SKM-1 (cell line): Measurements from ENCODE around the gene AFF3.
"Not testable (repeated sequence)": the region's sequence is repeated elsewhere in the genome, so short reads cannot be mapped to it uniquely, and the experiment has no call there.

Experiments used
- DNase-seq: peaks from one replicate; lab custom pipeline; 2025; ENCODE audit not compliant: unreplicated experiment; lab: John Stamatoyannopoulos, UW

Gene AFF3

DNA sequence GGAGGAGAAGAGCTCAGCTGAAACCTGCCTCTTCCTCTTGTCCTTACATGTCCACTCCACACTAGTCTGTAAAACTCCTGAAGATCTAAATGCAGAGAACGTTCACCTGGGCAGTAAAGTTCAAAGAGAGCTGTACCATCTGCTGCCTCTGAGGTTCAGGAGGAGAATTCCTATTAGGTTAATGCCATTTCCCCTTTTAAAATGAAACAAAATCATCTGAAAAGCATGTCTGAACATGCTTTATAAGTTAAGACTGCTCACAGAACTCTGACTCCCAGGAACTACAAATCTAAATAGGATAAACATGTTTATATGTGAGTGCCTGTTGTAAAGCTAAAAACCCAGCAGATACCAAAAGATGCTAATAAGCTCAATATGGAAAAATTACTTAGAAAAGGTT lies 164.4 kb downstream of the AFF3 start:
- DNase-seq: no peak

DNA sequence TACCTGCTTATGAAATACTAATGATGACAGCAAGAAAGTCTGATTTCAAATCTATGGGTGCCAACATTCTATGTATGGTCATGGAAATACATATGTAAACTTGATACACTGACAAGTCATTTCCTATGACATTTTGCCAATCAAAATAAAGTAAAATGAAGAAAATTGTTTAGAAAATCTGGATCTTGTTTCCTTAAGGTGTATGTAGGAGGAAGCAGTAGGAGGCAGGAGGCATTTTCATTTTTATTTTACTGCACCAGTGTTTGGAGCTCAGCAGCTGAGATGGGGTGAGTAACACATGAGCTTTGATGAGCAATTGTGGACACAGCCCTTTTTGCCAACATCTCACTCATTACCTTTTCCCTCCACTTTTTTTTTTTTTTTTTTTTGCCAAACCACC lies 167.0 kb downstream of the AFF3 start:
- no peak for DNase-seq

DNA sequence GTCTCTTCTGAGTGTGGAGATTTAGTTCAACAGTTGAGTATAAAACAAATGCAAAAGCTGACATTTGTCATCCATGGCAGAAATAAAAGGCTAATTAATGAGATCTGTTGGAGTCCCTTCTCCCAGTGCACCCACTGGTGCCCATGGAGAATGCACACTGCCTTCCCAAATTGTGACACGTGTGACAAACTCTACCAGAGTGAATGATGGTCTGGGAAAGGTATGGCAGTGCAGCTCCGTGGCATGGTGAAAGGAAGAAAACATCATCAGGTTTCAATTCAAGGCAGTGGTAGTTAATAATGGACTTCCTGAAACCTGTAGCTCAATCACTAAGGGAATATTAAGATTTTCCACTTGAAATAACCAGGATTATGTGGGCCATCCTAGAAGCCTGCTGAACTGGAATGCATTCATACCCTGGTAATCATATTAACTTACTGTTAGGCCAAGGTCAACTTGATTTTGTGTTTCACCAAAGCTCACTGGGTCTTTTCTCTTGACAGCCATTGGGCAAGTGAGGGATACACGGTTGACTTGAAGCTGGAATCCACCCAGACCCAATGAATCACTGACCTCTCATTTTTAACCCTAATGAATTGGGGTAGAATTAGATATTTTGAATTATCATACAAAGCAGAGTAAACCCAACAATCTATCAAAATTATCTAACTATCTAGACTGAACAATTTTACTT lies 167.6 kb downstream of the AFF3 start:
- DNase-seq: no peak

DNA sequence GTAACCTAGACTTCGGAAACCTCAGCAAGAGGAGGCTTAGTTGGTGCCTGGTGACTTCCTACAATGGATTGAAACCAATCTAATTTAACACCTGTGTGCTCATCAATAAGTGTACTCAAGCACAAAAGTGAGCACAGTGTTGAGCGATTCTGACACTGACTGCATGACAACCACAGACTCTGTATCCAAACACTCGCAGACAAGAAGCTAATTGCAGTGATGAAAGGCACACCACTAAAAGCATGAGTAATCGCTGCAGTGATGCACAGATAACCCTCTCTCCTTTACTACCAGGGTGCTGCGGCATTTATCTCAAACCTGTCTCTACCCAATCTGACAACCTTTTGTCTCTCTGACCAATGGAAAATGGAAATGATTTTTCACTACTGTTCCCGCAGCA lies 168.1 kb downstream of the AFF3 start:
- DNase-seq: no peak

DNA sequence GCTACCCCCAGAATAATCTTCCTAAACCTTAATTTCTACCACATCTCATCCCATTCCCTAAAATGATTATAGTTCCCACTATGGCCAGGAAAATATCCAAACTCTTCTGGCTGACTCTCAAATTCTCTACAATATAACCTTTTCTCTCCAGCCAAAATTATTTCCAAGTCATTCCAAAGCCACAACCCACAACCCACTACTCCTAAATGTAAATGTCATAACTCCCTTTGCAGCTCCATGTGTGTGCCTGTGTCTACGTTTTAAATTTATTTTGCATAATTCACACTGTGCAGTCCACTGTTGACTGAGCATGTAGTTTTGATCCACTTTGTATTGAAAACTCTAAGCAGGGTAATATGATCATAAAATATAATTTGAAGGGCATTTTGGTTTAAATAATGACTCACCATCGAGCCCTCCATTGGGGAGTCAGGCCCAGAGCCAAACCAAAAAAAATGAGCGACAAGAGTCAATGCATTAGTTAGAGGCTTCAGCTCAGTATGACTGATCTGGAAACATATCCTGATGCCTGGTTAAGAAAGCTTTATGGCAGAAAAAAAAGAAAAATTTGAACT lies 171.0 kb downstream of the AFF3 start:
- DNase-seq: no peak

DNA sequence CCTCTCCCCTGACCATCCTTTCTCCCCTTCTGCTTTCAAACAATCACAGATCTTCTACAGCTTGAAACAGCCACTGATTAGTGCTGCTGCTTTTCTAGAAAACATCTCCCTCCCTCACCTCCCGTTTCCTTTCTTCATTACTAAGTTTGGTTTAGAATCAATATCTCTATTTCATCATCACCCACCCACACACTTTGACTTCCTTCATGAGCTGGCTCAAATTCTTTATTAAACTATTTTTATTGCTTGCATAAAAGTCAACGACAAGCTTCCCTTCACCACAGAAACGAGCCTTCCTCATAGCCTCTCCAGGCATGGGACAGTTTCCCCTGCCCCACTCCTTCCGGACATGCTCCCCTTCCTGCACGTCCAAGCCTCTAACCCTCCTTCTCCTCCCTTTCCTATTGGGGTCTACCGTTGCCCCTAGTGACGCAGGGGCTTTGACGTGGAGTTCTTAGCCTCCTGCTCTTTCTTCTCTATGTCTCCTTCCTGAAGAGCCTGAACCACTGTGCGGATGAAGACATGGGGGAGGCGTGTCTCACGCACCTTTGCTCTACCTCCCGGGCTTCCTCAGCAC lies 172.0 kb downstream of the AFF3 start:
- DNase-seq: no peak

DNA sequence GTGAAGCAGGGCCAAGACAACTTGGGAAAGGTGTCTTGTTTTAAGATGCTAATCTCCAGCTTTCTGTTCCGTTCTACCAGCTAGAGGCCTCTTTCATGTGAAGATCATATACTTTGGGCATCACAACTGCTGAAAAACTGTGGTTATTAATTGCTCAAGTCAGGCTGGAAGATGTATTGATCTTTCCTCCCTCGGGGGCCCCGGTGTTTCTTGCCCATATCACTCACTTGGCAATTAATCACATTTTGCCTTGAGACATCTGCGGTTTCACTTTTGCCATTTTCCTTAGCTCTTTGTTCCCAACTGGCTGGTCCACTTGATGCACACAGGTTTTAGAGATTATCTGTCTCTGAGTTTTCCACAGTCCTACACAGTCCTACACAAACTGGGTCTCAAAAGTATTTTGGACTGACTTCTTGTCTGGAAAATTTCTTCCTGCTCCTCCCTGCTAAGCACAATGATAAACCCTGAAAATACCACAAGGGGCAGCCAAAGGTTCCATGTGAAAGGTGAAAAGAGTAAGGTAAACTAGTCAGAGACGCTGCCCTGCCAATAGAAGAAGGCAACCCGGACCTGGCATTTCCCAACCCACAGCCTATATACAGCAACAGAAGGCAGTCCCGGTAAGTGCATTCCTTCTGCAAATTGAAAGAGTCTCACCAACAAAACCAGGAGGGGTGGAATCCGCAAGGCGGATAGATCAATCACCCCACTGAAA lies 181.0 kb downstream of the AFF3 start:
- no peak for DNase-seq

DNA sequence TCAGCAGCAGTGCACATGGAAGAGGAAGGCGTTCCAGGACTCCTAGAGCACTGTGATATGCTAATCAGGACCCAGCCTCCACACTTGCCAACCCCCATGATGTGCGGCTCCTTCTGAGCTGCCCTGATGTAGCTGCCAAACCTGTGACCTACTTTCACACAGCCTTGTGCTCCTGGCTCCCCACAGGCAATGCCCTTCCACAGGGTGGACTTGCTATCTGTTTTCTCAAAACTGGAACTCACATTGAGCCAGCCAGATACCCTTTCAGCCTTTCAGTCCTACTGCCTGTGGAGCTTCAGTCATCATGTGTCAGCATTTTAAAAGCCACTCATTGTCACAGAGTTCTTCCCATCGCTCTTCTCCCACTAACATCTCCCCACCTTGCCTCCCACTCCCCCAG lies 181.6 kb downstream of the AFF3 start:
- no peak for DNase-seq

DNA sequence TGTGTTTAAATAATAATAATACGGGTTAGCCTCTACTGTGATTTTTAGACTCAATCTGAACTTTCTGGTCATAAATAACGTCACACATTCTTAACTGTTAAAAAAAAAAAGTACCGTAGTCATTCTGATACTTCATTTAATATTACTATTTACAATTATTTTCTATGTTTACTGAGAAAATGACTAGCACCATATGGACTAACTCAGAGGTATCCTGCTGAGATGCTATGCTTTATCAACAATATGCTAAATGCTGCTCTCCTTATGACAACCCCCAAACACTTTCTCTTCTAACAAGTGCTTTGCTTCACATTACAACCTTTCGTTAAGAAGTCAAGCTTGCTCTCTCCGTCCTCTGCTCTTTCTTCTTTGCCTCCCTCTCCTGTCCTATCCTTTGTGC lies 182.1 kb downstream of the AFF3 start:
- DNase-seq: no peak

DNA sequence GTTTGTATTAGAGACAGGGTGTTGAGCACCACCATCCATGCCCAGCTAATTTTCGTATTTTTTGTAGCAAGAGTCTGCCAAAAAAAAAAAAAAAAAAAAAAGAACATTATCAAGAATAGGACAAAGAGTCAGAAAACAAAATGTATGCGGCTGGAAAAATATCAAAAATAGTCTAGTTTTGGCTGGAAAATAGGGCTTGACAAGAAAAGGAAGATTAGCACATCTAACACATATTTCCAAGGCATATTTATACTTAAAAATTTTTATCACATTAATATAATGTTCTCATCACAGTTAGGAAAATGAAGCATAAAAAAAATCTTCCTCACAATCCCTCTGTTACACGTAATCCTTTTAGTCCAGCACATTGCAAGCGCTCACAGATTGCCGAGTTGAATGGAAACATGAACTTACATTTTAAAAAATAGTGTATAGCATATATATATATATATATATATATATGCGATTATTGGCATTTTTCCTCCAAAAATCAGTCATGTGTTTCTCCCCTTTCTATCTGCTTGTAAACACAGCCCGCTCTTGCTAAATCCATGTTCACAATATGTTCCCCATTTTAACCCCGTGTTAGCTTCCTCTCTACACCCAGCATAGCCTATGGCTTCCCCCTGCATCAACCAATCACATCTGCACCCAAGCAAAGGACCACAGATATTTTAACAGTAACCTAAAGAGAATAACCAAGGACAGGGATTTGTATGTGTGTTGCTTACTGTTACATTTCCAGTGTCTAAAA lies 183.0 kb downstream of the AFF3 start:
- no peak for DNase-seq

DNA sequence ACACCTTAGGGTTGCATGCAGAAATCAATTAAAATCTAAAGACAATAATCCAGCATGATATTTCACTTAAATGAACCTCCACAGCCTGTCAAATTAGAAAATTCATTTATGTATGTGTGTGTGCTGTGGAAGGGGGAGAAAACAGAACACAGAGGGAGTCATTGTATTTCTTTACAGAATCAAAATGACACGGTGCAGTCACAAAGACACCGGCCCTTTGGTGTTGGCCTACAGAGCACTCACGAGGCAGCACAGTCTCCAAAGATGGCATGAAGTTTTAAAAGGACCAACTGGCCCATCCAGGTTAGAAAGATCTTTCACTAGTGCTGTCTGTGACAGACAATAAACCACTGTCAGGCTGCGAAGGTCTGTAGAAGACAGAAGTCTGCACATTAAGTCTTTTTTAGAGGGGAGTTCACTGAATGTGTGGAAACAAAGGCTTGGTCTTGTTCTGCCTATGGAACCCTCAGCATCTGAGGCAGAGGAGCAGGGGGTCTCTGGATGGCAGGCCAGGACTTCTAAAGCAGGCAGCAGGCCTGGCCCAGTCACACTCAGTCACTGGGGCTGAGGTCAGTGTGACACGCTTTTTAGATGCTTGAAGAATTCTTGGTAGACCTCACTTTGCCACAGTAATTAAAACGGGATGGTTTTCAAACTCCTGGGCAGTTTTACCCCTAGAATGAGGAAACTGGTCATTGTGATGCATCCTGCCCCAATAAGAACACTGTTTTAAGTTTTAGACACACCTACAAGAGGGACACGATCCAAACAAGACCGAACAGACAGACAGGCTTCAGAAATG lies 184.9 kb downstream of the AFF3 start:
- no peak for DNase-seq

DNA sequence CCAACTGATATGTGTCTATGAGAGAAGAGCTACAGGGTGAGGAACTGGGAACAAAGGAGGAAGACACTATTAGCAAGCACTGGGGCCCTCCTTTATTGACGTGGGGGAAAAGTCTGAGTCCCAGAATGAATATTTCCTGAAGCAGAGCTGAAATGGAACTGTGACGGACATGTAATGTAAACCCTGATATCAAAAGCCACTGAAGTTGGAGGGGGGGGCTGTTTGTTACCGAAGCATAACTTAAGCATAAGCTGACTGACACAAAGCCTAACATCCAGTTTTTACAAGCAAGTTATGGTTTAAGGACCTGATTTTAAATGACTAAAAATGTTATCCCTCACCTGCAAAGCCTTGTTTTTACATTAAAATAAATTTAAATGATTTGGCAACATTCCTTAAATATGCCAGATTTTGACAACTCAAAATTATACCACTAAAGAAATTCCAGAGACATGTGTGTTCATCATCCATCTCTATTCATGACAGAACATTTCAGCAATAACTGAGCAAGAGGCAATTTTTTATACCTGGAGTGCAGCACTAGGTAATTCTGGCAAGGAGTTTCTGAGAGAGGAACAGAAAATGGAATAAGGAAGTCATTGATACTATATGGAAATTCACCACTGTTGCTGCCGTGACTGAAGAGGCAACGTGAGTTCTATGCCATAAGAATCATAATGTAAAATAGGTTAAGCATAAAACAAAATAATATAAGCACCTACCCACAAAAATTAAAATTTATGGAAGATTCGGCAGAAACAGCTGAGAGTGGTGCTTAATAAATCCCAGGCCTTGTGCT lies 186.0 kb downstream of the AFF3 start:
- DNase-seq: no peak

DNA sequence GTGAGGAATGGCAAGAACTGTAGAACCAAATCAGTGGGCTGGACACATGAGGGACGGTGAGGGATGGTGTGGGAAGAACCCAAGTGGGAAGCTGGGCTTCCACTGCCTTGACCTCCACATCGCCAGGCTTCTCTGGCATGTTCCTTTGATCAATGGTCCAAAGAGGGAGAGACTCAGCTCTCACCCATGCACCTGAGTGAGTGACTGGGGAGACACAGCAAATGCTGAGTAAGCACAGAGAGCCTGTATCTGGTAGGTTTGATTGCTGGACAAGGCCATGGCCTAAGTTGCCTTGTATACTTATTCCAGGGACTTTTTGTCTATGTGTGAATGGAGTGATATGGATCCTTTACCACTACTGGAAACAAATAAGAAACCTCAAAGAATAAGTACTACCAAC lies 188.6 kb downstream of the AFF3 start:
- DNase-seq: no peak

DNA sequence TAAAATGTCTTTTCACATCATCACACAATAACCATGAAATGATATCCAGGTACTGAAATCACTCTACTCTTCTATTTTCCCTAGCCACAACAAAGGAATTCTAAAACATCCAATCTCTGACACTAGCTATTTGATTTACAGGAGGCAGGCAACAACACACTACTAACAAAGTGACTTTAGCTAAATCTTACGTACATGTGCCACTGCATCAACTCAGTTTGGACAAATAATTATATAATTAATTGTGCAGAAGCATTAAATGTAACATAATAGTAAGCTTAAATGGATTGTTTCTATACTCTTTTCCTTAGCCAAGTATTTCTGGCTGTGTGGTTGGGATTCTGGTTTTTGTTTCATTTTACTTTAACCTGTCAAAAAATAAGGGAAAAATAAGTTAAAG lies 192.4 kb downstream of the AFF3 start:
- no peak for DNase-seq

DNA sequence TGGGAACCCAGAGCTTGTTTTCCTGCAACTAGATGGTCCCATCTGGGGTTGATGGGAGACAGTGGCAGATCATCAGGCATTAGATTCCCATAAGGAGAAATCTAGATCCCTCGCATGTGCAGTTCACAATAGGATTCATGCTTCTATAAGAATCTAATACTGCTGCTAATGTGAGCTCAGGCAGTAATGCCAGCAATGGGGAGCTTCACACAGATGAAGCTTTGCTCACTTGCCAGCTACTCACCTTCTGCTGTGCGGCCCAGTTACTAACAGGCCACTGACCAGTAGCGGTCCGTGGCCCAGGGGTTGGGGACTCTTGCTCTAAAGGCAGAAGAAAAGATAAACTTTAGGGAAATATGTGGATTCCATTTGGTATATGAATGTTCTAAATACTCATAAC lies 192.9 kb downstream of the AFF3 start:
- no peak for DNase-seq

DNA sequence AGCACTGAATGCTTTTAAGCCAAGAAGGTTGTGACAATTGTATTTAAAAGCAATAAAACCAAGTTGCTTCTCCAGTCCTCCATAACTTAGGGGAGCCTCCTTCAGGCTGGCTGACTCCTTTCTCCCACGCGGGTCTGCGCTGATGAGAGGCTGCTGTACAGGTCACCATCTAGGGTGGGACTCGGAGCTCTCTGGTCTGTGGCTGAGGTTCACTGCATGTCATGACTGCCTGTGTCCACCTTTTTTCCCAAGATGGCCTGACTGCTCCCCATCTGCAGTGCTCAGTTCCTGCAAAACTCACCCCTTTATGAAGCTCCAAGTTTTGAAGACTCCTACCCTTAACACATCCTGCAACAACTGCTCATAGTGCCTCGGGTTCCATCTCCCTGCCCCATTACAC lies 194.4 kb downstream of the AFF3 start:
- DNase-seq: no peak

DNA sequence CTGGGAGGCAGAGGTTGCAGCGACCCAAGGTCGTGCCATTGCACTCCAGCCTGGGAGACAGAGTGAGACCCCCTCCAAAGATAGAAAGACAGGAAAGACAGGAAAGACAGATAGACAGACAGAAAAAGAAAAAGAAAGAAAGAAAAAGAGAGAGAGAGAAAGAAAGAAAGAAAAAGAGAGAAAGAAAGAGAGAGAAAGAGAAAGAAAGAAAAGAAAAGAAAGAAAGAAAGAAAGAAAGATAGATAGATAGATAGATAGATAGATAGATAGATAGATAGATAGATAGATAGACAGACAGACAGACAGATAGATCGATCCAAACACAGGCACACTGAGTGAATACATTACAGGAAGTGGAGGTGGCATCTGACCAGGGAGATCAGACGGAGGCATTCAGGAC lies 195.0 kb downstream of the AFF3 start:
- DNase-seq: not testable (repeated sequence)

DNA sequence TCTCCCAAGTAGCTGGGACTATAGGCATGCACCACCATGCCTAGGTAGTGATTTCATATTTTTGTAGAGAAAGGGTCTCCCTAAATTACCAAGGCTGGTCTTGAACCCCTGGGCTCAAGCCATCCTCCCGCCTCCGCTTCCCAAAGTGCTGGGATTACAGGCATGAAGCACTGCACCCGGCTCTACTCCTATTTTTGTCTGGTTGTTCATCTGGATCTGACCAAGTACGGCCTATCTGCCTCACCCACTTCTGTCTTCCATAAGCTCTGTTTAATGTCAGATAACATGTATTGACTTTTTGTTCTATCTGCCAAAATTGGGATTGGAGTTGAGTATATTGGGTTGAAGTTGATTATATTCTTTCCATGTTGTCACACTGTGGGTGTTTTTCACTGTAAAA lies 198.4 kb downstream of the AFF3 start:
- no peak for DNase-seq

DNA sequence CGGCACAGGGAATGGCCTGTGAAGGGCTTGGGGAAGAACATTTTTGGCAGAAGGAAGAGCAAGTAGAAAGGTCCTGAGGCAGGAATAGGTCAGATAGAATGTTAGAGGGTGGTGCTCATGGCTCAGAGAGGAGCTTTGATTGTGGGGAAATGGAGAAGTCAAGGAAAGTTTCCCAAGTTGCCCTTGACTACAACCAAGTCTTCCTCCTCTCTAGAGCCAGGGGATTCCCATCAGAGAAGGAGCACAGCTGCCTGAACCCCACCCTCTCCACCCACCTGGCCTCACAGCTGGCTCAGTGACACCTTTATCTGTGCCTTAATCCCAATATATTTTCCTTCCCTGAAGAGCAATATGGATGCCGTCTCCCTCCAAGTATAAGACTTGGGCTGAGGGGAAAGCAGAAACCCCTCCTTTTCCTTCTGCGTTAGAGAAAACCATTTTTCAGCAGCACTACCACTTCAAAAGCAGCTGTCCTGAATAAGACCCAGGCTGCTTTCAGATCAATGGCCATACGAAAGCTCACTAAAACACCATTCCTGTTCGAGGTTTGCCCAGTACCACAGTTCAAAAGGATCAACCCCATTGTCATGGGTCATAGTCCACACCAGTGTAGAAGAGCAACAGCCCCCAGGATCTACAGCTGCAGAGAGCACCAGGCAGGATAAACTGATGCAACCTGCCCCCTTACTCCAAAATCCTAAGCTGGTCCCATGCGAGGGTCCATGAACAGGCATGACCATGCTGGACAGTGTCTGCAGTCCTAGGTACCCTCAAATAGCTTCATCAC lies 199.6 kb downstream of the AFF3 start:
- no peak for DNase-seq
